HT-29 (cell line): ENCODE results near the gene SIPA1L3. TPM values are rescaled to one million over a fixed set of nuclear protein-coding genes. Genes with fewer than 3 reads are reported as not detected.
"Not testable (repeated sequence)": the region's sequence is repeated elsewhere in the genome, so short reads cannot be mapped to it uniquely, and the experiment has no call there.

ENCODE experiments used
- DNase-seq: peaks from one replicate; pipeline ENCODE4 v3.0.0-alpha.2; 2015; ENCODE audit warnings: low spot score
- total RNA-seq: library from RNA; depleted of rRNA; stranded (reverse); fragments of >200 nt; shearing (Covaris generic); gene quantifications from 2 replicates; pipeline ENCODE4 v1.2.3, GENCODE V29; 2014

SIPA1L3 gene
- total RNA-seq, 1 experiment from 2014 or later = 98.5 TPM

- no peak for DNase-seq
Observed at GRCh38 chr19:38207543-38207942, 300.5 kb downstream of the SIPA1L3 start.

GRCh38 chr19:38208571-38208970, 301.6 kb downstream of the SIPA1L3 start:
- no peak for DNase-seq

- DNase-seq = no peak
Observed at GRCh38 chr19:38209152-38209551, 302.1 kb downstream of the SIPA1L3 start.

GRCh38 chr19:38209671-38210457, 302.9 kb downstream of the SIPA1L3 start:
- no peak for DNase-seq

GRCh38 chr19:38210458-38210987, 303.5 kb downstream of the SIPA1L3 start:
- no peak for DNase-seq

GRCh38 chr19:38211151-38211591, 304.2 kb downstream of the SIPA1L3 start:
- no peak for DNase-seq

GRCh38 chr19:38211766-38212165, 304.8 kb downstream of the SIPA1L3 start:
- DNase-seq = no peak

GRCh38 chr19:38213469-38213868, 306.5 kb downstream of the SIPA1L3 start:
- DNase-seq = no peak

GRCh38 chr19:38213911-38214625, 307.1 kb downstream of the SIPA1L3 start:
- DNase-seq = peak; percentile 86

- DNase-seq = no peak
Observed at GRCh38 chr19:38216785-38217641, 310.0 kb downstream of the SIPA1L3 start.

GRCh38 chr19:38218204-38218603, 311.2 kb downstream of the SIPA1L3 start:
- DNase-seq = no peak

- DNase-seq = no peak
Observed at GRCh38 chr19:38219221-38219620, 312.2 kb downstream of the SIPA1L3 start.

- DNase-seq = no peak
Observed at GRCh38 chr19:38221421-38221820, 314.4 kb downstream of the SIPA1L3 start.

GRCh38 chr19:38221919-38222830, 315.2 kb downstream of the SIPA1L3 start:
- DNase-seq = no peak

- DNase-seq = no peak
Observed at GRCh38 chr19:38223119-38223523, 316.1 kb downstream of the SIPA1L3 start.

GRCh38 chr19:38223617-38224013, 316.6 kb downstream of the SIPA1L3 start:
- DNase-seq = no peak

- DNase-seq = peak; percentile 83
Observed at GRCh38 chr19:38224014-38224862, 317.2 kb downstream of the SIPA1L3 start, which contains the start of gene DPF1. DPF1 (minus strand) TSS chr19:38224222; CDS start chr19:38224142, 80 bp downstream.

GRCh38 chr19:38224863-38225218, 317.8 kb downstream of the SIPA1L3 start:
- not testable (repeated sequence) for DNase-seq

- no peak for DNase-seq
Observed at GRCh38 chr19:38227287-38228004, 320.4 kb downstream of the SIPA1L3 start.
